Esophagus (tissue), 2 donors: ENCODE results near the gene PFDN2. TPM values are rescaled to one million over a fixed set of nuclear protein-coding genes. Genes with fewer than 3 reads are reported as not detected.

ENCODE experiments used
- H3K27ac ChIP-seq, 2 donors: one replicate each; pipeline ENCODE4 v1.5.1; 2013; ENCODE audit warnings: low read depth in 2 of 2, mild to moderate bottlenecking in 2 of 2, inconsistent platforms in 1 of 2, low read length in 1 of 2, moderate library complexity in 1 of 2
- H3K27me3 ChIP-seq, 2 donors: one replicate each; pipeline ENCODE4 v1.6.1; 2013; ENCODE audit warnings: low read length in 2 of 2, control low read depth in 1 of 2, mild to moderate bottlenecking in 1 of 2; ENCODE audit not compliant: insufficient read depth in 2 of 2, control insufficient read depth in 1 of 2
- H3K36me3 ChIP-seq, 2 donors: one replicate each; pipeline ENCODE4 v1.6.1; 2013; ENCODE audit warnings: low read length in 1 of 2; ENCODE audit not compliant: control insufficient read depth in 2 of 2, insufficient read depth in 2 of 2
- H3K4me1 ChIP-seq, 2 donors: one replicate each; pipeline ENCODE4 v1.6.1; 2013; ENCODE audit warnings: low read length in 1 of 2; ENCODE audit not compliant: control insufficient read depth in 2 of 2, insufficient read depth in 2 of 2
- H3K4me3 ChIP-seq, 2 donors: one replicate each; pipeline ENCODE4 v1.5.1; 2013; ENCODE audit warnings: low read length in 2 of 2, mild to moderate bottlenecking in 2 of 2, low read depth in 1 of 2, moderate library complexity in 1 of 2
- H3K9me3 ChIP-seq, 2 donors: one replicate each; pipeline ENCODE4 v1.6.1; 2013; ENCODE audit warnings: mild to moderate bottlenecking in 2 of 2, low read depth in 1 of 2, low read length in 1 of 2, moderate library complexity in 1 of 2; ENCODE audit not compliant: control insufficient read depth in 2 of 2, insufficient read depth in 1 of 2
- WGBS, 2 donors: extraction: QIAGEN DNeasy Blood & Tissue Kit; methylation state at CpG; one replicate each; pipeline ENCODE4 v1.1.7; 2013; 5-methylcytosine and 5-hydroxymethylcytosine counted together
- polyA plus RNA-seq, 2 donors: library from polyadenylated mRNA; stranded (reverse); fragments of 200-250 nt; gene quantifications; one replicate each; pipeline ENCODE4 v1.2.3, GENCODE V29; 2013
- donor health status: healthy with polysubstance abuse.
- donor health status: Bipolar disorder and iron deficiency.

Gene PFDN2
- polyA plus RNA-seq, 2 donors: 116 to 186 TPM

DNA sequence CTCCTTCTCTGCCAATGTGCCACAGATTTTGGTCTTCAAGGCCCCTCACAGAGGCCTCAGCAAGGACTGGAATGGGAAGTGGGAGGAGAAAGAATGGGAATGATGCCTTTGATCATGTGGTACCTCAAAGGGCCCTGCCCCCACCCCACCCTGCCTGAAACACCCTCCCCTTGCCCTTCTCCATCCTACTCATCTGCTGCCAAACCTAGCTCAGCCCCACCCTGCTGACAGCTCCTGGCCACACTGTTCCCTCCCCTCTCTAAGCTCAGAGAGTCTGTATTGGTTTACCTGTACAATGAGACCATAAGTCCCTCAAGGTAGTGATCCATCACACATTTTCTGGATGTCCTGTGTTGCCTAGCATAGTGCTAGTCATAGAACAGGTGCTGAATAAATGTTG, 41.4 kb downstream of the PFDN2 start:
- H3K4me3 ChIP-seq: no peak overlapping the region
- peaks cover 15 to 44% of the 10 kb centered on the region in 2 donors for H3K4me1 ChIP-seq
- H3K9me3 ChIP-seq: no peaks in the 10 kb centered on the region
- no peaks in the 10 kb centered on the region for H3K27me3 ChIP-seq
- H3K27ac ChIP-seq: peak overlapping the region; percentile 49 to 88
- peaks cover 0 to 40% of the 10 kb centered on the region in 2 donors for H3K36me3 ChIP-seq

DNA sequence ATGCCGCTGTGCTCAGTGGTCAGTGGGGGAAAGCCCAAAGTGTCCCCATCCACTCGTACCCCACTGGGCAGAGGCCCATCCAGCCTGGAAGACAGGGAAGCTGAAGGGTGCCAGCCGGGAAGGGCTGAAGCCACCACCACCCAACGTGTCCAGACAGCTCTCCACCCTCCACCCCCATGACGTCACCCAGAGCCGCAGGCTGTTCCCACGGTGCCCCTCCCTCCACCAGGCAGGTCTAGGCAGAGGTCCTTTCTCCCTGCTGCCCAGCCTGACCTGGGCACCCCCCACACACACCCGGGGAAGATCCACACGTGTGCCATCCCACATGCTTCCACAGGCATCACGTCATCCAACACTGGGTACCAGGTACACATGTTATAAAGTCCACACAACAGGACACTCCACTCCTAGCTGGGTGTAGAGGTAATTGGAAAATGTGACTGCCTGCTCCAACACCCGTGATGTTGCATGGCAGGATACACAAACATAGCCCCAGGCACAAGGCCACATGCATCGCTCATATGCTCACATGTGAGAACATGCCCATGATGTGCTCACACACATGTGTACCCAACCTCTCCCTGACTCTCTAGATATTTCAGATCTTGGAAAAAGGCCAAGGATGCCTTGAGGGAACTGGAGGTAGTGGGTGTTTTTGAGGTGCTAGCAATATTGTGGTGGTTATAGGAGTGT, 43.0 kb downstream of the PFDN2 start:
- H3K4me3 ChIP-seq: peak overlapping the region in 1 of 2 donors; percentile 12
- H3K4me1 ChIP-seq: peaks cover 14 to 37% of the 10 kb centered on the region in 2 donors
- H3K27me3 ChIP-seq: no peaks in the 10 kb centered on the region
- H3K27ac ChIP-seq: peak overlapping the region; percentile 83 to 95
- H3K36me3 ChIP-seq: peaks cover 0 to 42% of the 10 kb centered on the region in 2 donors
- 51 to 65% methylated on average over 12 of the region's 12 CpGs for WGBS, 2 donors
- no peaks in the 10 kb centered on the region for H3K9me3 ChIP-seq

DNA sequence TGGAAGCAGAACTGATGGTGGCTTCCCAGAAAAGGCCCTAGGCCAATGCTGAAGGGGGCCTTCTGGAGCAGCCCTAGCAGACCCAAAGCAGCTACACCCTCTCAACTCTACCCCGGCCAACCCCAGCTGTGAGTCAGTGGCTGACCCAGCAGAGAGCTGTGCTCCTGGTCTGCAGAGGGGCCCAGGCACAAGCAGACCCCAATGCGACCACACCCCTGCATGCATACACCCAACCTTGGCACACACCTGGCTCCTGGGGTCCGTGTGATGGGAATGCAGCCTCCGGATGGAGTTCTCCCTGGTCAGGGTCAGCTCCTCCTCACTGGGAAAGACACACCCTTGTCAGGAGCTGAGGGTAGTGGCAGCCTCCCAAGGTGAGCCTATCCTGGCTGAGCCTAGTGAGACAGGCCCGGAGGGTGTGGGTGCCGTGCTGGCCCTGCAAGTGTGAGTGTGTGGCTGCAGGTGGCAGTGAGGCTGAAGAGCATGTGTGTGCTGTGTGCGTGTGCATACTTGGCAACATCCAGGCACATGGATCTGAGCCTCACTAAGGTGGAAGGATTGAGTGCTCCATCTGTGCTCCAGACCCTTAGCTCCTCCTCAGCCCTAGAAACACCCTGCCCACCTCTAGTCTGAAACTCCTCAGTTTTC, 44.2 kb downstream of the PFDN2 start:
- peaks cover 13 to 37% of the 10 kb centered on the region in 2 donors for H3K4me1 ChIP-seq
- H3K36me3 ChIP-seq: peaks cover 0 to 37% of the 10 kb centered on the region in 2 donors
- H3K27me3 ChIP-seq: no peaks in the 10 kb centered on the region
- no peaks in the 10 kb centered on the region for H3K9me3 ChIP-seq
- H3K27ac ChIP-seq: peak overlapping the region; percentile 83 to 95
- WGBS, 2 donors: 48 to 57% methylated on average over 7 of the region's 7 CpGs
- H3K4me3 ChIP-seq: no peak overlapping the region

DNA sequence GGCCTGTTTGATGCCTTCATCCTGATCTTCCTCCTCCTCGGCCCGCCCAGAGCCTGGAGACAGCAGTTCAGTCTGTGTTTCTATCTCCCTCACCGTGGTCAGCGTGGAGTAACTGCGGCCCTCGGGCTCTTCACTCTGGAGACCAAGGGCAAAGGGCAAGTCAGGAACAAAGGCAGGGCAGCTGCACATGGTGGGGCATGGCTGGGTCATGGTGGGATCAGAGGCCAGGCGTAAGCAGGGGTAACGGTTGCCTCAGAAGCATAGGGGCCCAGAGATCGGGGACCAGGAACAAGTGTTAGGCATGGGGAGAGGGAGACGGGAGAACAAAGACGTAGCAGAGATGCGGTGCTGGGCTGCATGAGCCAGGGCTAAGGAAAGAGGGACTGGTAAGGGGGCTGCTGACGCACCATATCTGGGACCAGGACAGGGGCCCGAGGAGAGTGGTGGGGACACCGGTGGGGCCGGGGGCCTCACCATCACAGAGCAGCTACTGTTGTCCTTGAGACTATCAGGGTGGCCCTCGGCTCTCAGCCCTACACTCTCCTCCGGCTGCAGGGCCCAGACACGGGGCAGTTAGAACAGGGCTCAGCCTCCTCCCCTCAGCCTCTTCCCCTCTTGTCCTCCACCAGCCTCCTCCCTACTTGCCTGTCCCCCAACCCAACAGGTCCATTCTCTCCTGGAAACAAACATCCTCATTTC, 44.9 kb downstream of the PFDN2 start:
- 94 to 96% methylated on average over 17 to 19 of the region's 19 CpGs for WGBS, 2 donors
- peaks cover 13 to 38% of the 10 kb centered on the region in 2 donors for H3K4me1 ChIP-seq
- H3K36me3 ChIP-seq: peaks cover 0 to 38% of the 10 kb centered on the region in 2 donors
- H3K9me3 ChIP-seq: no peaks in the 10 kb centered on the region
- peak overlapping the region; percentile 14 to 95 for H3K27ac ChIP-seq
- H3K27me3 ChIP-seq: no peaks in the 10 kb centered on the region
- H3K4me3 ChIP-seq: no peak overlapping the region

DNA sequence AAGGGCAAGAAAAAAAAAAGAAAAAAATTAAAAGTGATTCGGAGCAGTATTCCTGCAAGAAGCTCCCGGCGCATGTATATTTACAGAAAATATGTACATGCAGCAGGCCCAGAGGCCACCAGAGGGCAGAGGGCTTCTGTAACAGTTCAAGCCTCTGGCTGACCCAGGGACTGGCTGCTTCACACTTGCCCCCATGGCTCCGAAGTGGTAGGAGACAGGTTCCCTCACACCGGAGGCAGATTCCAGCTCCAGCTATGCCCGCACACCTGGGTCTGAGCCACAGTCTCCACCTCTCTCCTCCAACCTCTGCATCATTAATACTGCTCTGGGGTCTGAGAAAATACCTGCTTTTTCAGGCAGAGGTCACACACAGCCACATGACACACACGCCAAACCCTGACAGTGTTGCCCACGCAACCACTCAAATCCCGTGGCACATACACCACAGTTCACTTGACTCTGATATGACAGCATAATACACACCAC, 45.9 kb downstream of the PFDN2 start:
- Histone ChIP-seq H3K27me3 (no peaks in the 10 kb centered on the region), H3K4me1 (peaks cover 13 to 33% of the 10 kb centered on the region in 2 donors), H3K9me3 (no peaks in the 10 kb centered on the region), H3K36me3 (peaks cover 0 to 32% of the 10 kb centered on the region in 2 donors), H3K27ac (no peak overlapping the region), H3K4me3 (no peak overlapping the region)
- 68 to 76% methylated on average over 9 of the region's 9 CpGs for WGBS, 2 donors

DNA sequence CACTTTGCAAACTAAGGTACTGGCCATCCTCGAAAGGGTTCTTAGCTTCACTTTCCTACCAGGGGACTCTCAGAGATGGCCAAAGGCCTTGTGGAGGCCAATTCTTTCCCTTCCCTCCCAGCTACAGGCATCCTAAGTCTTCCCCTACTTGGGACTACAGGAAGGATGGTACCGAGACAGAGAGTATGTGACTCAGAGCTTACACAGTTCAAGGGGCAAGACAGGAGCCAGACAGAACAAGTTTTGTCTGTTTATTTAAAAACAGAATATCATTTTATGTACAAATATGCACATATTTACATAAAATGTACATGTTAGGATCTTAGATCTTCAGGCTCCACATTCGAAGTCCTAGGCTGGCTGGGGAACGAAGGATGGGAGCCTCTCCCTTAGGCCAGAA, 47.1 kb downstream of the PFDN2 start:
- no peak overlapping the region for H3K4me3 ChIP-seq
- no peak overlapping the region for H3K27ac ChIP-seq
- peaks cover 13 to 31% of the 10 kb centered on the region in 2 donors for H3K4me1 ChIP-seq
- H3K36me3 ChIP-seq: peaks cover 0 to 30% of the 10 kb centered on the region in 2 donors
- WGBS, 2 donors: 89% methylated on average over 4 of the region's 4 CpGs
- H3K27me3 ChIP-seq: no peaks in the 10 kb centered on the region
- no peaks in the 10 kb centered on the region for H3K9me3 ChIP-seq

DNA sequence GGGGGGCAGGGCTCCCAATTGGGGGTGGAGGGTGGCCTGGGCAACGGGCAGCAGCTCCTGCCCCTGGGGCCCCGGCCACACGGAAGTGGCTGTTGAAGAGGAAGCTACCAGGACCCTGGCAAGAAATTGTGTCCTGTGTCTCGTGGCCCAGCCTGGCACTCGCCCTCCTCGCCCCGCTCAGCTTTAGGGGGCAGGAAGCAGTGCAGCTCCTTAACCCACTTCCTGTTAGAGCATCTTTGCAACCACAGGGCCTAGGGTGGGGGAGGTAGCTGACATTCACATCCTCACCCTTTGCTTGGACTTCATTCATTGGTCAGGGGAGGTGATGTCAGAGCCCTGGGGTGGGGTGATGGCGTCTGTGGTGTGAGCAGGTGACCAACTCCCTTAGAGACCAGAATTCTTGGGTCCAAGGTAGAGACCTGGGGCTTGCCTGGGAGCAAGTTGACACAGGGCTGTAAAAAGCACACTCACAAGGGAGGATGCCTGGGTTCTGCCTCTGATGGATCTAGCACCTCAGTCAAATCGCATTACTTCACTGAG, 48.0 kb downstream of the PFDN2 start, which contains the start of gene ARHGAP30:
TSS of gene ARHGAP30 (minus strand) at position 161 of the 540 bp plus-strand sequence. CDS start 267 bp downstream, outside the sequence.
- WGBS, 2 donors: 73 to 78% methylated on average over 9 of the region's 9 CpGs
- H3K4me1 ChIP-seq: peaks cover 13 to 28% of the 10 kb centered on the region in 2 donors
- peak within 1 kb of the TSS; percentile 28 to 38 for H3K4me3 ChIP-seq
- peaks cover 0 to 28% of the 10 kb centered on the region in 2 donors for H3K36me3 ChIP-seq
- H3K9me3 ChIP-seq: no peaks in the 10 kb centered on the region
- peak within 1 kb of the TSS; percentile 79 to 83 for H3K27ac ChIP-seq
- H3K27me3 ChIP-seq: no peaks in the 10 kb centered on the region

DNA sequence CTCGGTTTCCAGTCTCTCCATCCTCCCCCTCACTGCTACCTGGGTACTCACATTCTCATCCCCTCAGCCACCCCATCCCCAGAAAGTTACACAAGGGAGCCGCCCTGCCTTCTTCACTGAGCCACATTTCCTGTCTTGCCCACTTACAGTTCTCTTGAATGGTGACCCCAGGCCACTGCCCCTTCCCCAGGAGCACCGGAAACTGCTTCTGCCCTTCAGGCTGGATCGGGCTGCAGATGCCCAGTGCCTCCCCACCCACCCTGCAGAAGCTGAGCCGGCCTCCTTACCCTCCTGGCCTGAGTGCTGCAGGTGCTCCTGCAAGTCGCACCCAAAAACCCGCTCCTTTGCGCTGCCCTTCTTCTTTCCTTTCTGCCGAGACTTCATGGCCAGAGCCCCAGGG, 48.6 kb downstream of the PFDN2 start:
- Histone ChIP-seq H3K4me1 (peaks cover 11 to 22% of the 10 kb centered on the region in 2 donors), H3K36me3 (peaks cover 0 to 24% of the 10 kb centered on the region in 2 donors), H3K9me3 (no peaks in the 10 kb centered on the region), H3K27me3 (no peaks in the 10 kb centered on the region), H3K27ac (peak overlapping the region; percentile 79 to 80), H3K4me3 (peak overlapping the region; percentile 28 to 38)
- WGBS, 2 donors: 71 to 78% methylated on average over 9 of the region's 9 CpGs
